PC-3 (cell line): ENCODE data around the gene ZNF341. TPM values are rescaled to one million over a fixed set of nuclear protein-coding genes. Genes with fewer than 3 reads are reported as not detected.

Experiments
- ATAC-seq: fragments of 200-7000 bp; cut with Tn5 transposase; 2 replicates; pipeline ENCODE4 v1.9.1; 2020; ENCODE audit warnings: mild to moderate bottlenecking, moderate library complexity
- BruUV-seq: library from RNA; stranded (reverse); fragments of 400-500 nt; replicated peaks from 2 replicates; lab custom pipeline; 2021; lab: Mats Ljungman, UMichigan
- CTCF ChIA-PET: fragments of 300-600 bp; sonication (Branson Sonifier 250); formaldehyde crosslinking; loops from one replicate; lab custom pipeline; 2022; ENCODE audit warnings: antibody characterized with exemption; lab: Charles Lee
- POLR2A ChIA-PET: fragments of 300-600 bp; sonication (Branson Sonifier 250); formaldehyde crosslinking; loops from one replicate; lab custom pipeline; 2022; ENCODE audit warnings: antibody characterized with exemption; ENCODE audit not compliant: unreplicated experiment; lab: Charles Lee
- DNase-seq: peaks from one replicate; pipeline ENCODE4 v3.0.0-alpha.2; 2015
- H2AFZ ChIP-seq: fragments of 300-600 bp; sonication (generic); 2 replicates; pipeline ENCODE4 v1.6.0; 2016; ENCODE audit warnings: antibody characterized with exemption, low read length
- H3F3A ChIP-seq: fragments of 300-600 bp; sonication (generic); one replicate; pipeline ENCODE4 v1.6.0; 2017; ENCODE audit warnings: antibody characterized with exemption, low read length, control low read depth, mild to moderate bottlenecking; ENCODE audit not compliant: unreplicated experiment
- H3K27ac ChIP-seq: fragments of 300-600 bp; sonication (generic); 2 replicates; pipeline ENCODE4 v1.5.1; 2016; ENCODE audit warnings: mild to moderate bottlenecking, low read length
- H3K27me3 ChIP-seq: fragments of 300-600 bp; sonication (generic); 2 replicates; pipeline ENCODE4 v1.6.1; 2016; ENCODE audit warnings: low read length, mixed read lengths
- H3K36me3 ChIP-seq: fragments of 300-600 bp; sonication (generic); 2 replicates; pipeline ENCODE4 v1.6.1; 2016; ENCODE audit warnings: low read depth, mixed run types, low read length, mixed read lengths
- H3K4me1 ChIP-seq: fragments of 300-600 bp; sonication (generic); 2 replicates; pipeline ENCODE4 v1.5.1; 2016; ENCODE audit warnings: low read length; ENCODE audit not compliant: insufficient read depth
- H3K4me2 ChIP-seq: fragments of 300-600 bp; sonication (generic); 2 replicates; pipeline ENCODE4 v1.6.0; 2016; ENCODE audit warnings: low read length
- H3K4me3 ChIP-seq: fragments of 300-600 bp; sonication (generic); 2 replicates; pipeline ENCODE4 v1.5.1; 2016; ENCODE audit warnings: mild to moderate bottlenecking, low read length, mixed read lengths
- H3K79me2 ChIP-seq: fragments of 300-600 bp; sonication (generic); 2 replicates; pipeline ENCODE4 v1.6.1; 2017; ENCODE audit warnings: low read length, mixed read lengths
- H3K9ac ChIP-seq: fragments of 300-600 bp; sonication (generic); 2 replicates; pipeline ENCODE4 v1.6.0; 2016; ENCODE audit warnings: mild to moderate bottlenecking, low read length
- H3K9me2 ChIP-seq: fragments of 300-600 bp; sonication (generic); replicated peaks from 2 replicates; pipeline ENCODE4 v1.6.1; 2016; ENCODE audit warnings: mixed run types, low read length, mixed read lengths
- H3K9me3 ChIP-seq: fragments of 300-600 bp; sonication (generic); 2 replicates; pipeline ENCODE4 v1.6.1; 2016; ENCODE audit warnings: low read length, mixed read lengths
- H4K20me1 ChIP-seq: fragments of 300-600 bp; sonication (generic); 2 replicates; pipeline ENCODE4 v1.6.1; 2016; ENCODE audit warnings: low read length, mixed read lengths
- EZH2 ChIP-seq: fragments of 300-600 bp; sonication (generic); IDR thresholded peaks from one replicate; pipeline ENCODE4 v1.6.1; 2017; ENCODE audit warnings: antibody characterized with exemption, mild to moderate bottlenecking, low read length; ENCODE audit not compliant: unreplicated experiment
- EZH2phosphoT487 ChIP-seq: fragments of 300-600 bp; sonication (generic); IDR thresholded peaks from 2 replicates; pipeline ENCODE4 v1.6.1; 2018; ENCODE audit warnings: mild to moderate bottlenecking, antibody characterized with exemption, low read length, borderline replicate concordance
- intact Hi-C: fragments of 100-400 bp; cut with micrococcal nuclease; formaldehyde crosslinking; loops from 2 replicates; pipeline ENCODE4 v1.9.0; 2023
- total RNA-seq: library from RNA; depleted of rRNA; stranded (reverse); fragments of >200 nt; gene quantifications from 2 replicates; pipeline ENCODE4 v1.2.3, GENCODE V29; 2014
- TF ChIP-seq, protein P1 (sequence below): fragments of 300-600 bp; sonication (generic); conservative IDR thresholded peaks from 2 replicates; pipeline ENCODE4 v1.5.1; 2017; ENCODE audit warnings: antibody characterized with exemption, low read depth, mild to moderate bottlenecking, low read length

Gene ZNF341
- total RNA-seq, 1 experiment from 2014 or later: 4.4 TPM

DNA sequence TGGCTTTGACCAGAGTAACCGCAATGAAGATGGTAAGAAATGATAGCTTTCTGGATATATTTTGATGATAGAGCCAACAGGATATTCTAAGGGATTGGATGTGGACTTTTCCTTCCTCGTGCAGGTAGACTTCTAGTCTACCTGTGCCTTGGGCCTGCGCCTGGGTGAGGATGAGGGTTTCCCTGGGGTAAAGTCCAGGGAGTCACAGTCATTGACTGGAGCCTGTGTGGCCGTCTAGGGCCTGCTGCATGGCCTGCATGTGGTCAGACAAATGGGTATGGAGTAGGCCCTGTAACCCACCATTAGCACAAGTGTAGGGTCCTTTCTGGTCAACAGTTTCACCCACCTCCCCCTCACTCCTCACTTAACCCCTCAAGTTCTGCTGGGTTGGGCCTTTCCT is 66.6 kb downstream of the ZNF341 start:
- no TSS peak for BruUV-seq
- no peaks in the 10 kb centered on the region for H3K27me3 ChIP-seq
- TF ChIP-seq EZH2 (no peak), EZH2phosphoT487 (no peak)
- TF ChIP-seq, protein P1, sequence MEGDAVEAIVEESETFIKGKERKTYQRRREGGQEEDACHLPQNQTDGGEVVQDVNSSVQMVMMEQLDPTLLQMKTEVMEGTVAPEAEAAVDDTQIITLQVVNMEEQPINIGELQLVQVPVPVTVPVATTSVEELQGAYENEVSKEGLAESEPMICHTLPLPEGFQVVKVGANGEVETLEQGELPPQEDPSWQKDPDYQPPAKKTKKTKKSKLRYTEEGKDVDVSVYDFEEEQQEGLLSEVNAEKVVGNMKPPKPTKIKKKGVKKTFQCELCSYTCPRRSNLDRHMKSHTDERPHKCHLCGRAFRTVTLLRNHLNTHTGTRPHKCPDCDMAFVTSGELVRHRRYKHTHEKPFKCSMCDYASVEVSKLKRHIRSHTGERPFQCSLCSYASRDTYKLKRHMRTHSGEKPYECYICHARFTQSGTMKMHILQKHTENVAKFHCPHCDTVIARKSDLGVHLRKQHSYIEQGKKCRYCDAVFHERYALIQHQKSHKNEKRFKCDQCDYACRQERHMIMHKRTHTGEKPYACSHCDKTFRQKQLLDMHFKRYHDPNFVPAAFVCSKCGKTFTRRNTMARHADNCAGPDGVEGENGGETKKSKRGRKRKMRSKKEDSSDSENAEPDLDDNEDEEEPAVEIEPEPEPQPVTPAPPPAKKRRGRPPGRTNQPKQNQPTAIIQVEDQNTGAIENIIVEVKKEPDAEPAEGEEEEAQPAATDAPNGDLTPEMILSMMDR: no peak
- POLR2A ChIA-PET: interaction anchor here (0.6 kb wide), 1 partner anchor 12 kb away, joined by 5 read pairs; no protein-coding TSS in a partner anchor
- no peak overlapping the region for H3K27ac ChIP-seq
- H3K79me2 ChIP-seq: no peaks in the 10 kb centered on the region
- CTCF ChIA-PET: no interaction called here
- peaks cover 28% of the 10 kb centered on the region for H3K4me1 ChIP-seq
- no peak overlapping the region for H3K4me2 ChIP-seq
- no peak overlapping the region for H2AFZ ChIP-seq
- DNase-seq (no peak), ATAC-seq (no peak)
- H3F3A ChIP-seq: peaks cover 4% of the 10 kb centered on the region
- no peaks in the 10 kb centered on the region for H4K20me1 ChIP-seq
- no peak overlapping the region for H3K9ac ChIP-seq
- H3K36me3 ChIP-seq: no peaks in the 10 kb centered on the region
- no peaks in the 10 kb centered on the region for H3K9me2 ChIP-seq
- no peaks in the 10 kb centered on the region for H3K9me3 ChIP-seq
- no peak overlapping the region for H3K4me3 ChIP-seq
- intact Hi-C loops: no loop called here

DNA sequence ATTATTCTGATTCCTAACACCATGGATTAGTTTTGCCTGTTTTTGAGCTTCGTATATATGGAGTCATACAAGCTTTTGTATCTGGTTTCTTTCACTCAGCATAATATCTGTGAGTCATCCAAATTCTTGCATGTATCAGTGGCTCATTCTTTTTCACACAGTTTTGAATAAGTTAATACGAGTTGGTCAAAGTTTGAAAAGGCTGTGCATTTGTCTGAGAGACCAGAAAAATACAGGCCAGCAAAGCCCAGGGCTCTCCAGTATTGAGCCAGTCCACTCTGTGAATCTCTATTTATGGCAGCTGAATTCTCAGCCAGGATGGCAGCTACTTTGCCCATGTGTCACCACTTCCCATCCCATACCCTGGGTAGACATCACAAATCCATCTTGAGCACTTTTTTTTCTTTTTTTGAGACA is 72.1 kb downstream of the ZNF341 start:
- peaks cover 11% of the 10 kb centered on the region for H3K4me1 ChIP-seq
- no peaks in the 10 kb centered on the region for H3K27me3 ChIP-seq
- H3K79me2 ChIP-seq: no peaks in the 10 kb centered on the region
- ATAC-seq: peak; percentile 91
- peak overlapping the region; percentile 18 for H3K27ac ChIP-seq
- H3F3A ChIP-seq: no peaks in the 10 kb centered on the region
- no peak overlapping the region for H3K4me3 ChIP-seq
- no TSS peak for BruUV-seq
- TF ChIP-seq, protein P1: no peak
- TF ChIP-seq EZH2 (no peak), EZH2phosphoT487 (no peak)
- no peaks in the 10 kb centered on the region for H3K9me2 ChIP-seq
- H4K20me1 ChIP-seq: no peaks in the 10 kb centered on the region
- peak; percentile 77 for DNase-seq
- ChIA-PET POLR2A (interaction anchor here (0.7 kb wide), 1 partner anchor 105 kb away, joined by 5 read pairs; no protein-coding TSS in a partner anchor), CTCF (interaction anchor here (0.5 to 0.7 kb wide), 4 partner anchors 8 to 85 kb away, joined by 3 to 5 read pairs (median 3); no protein-coding TSS in a partner anchor)
- H3K9me3 ChIP-seq: no peaks in the 10 kb centered on the region
- H2AFZ ChIP-seq: peak overlapping the region; percentile 61
- intact Hi-C loops: no loop called here
- H3K9ac ChIP-seq: no peak overlapping the region
- H3K4me2 ChIP-seq: peak overlapping the region; percentile 50
- H3K36me3 ChIP-seq: no peaks in the 10 kb centered on the region

DNA sequence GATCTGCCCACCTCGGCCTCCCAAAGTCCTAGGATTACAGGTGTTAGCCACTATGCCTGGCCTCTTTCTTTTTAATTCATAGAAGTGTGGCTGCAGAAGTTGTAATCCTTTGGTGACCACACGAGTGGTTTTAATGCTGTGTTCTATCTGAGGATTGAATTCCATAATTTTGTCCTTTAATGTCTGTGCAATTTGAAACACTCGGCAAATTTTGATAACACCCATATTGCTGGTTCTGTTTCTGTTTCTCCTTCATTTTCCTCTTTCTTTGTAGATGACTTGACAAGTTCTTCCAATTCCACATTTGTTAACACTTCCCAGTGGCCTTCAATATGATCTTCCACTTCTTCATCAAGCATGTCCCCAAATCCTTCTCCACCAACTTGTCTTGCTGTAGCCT is 76.6 kb downstream of the ZNF341 start:
- ChIA-PET POLR2A (no interaction called here), CTCF (no interaction called here)
- no peaks in the 10 kb centered on the region for H3K27me3 ChIP-seq

More for the DNA sequence above, 76.6 kb downstream of the ZNF341 start:
- H4K20me1 ChIP-seq: 0 out of 2 replicates have a peak, but pooled peaks cover 4% of the 10 kb centered on the region
- H2AFZ ChIP-seq: no peak overlapping the region
- DNase-seq (no peak), ATAC-seq (no peak)
- intact Hi-C loops: no loop called here
- no peak overlapping the region for H3K4me3 ChIP-seq
- peaks cover 28% of the 10 kb centered on the region for H3K4me1 ChIP-seq
- no peak overlapping the region for H3K4me2 ChIP-seq
- BruUV-seq: no TSS peak
- no peaks in the 10 kb centered on the region for H3K9me2 ChIP-seq
- TF ChIP-seq EZH2 (no peak), EZH2phosphoT487 (no peak)
- TF ChIP-seq, protein P1: no peak
- no peak overlapping the region for H3K27ac ChIP-seq
- H3K79me2 ChIP-seq: peaks cover 22% of the 10 kb centered on the region
- H3K36me3 ChIP-seq: no peaks in the 10 kb centered on the region
- no peaks in the 10 kb centered on the region for H3F3A ChIP-seq
- H3K9ac ChIP-seq: no peak overlapping the region
- H3K9me3 ChIP-seq: no peaks in the 10 kb centered on the region
